Measurements from ENCODE around the gene FBXW9.

The FBXW9 gene

DNA sequence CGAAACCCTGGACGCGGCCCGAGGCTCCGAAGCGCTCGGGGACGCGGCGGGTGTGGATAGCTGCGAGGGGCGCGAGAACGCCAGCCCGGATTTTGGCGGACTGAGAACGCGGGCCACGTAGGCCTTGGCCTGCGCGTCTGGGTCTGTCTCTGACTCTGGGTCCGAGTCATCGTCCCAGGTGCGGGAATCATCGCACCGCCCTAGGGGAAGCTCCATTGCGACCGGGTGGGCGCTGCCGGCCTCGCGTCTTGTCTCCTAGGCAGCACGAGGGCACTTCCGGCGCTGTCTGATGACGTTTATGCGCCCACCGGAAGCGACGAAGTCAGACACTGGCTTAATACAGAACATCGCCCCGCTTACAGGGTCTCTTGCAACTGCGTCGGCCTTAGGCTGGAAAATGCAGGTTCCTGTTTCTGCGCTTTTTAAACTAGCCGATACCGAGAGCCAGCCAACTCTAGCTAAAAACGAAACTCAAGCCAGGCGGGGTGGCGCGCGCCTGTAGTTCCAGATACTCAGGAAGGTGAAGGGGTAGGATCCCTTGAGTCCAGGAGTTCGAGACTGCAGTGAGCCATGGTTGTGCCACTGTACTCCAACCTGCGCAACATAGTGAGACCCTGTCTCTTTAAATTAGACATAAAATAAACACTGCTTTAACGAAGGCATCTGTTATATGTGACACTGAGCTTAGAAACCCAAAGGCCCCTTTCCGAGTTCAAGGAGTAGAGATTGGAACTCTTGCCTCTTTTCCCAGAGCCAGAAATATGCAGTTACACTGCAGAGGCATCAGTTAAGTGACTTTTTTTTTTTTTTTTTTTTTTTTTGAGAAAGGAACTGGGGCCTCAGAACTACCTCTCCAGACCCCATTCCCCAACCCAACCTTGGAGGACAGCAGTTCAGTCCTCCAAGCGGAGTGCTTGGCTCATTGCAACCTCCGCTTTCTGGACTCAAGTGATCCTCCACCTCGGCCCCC is at the start of gene FBXW9:
Gene FBXW9 (minus strand): TSS at position 266 of the 970 bp plus-strand sequence. CDS start 50 bp downstream, at position 216.
- TF ChIP-seq, protein P1, sequence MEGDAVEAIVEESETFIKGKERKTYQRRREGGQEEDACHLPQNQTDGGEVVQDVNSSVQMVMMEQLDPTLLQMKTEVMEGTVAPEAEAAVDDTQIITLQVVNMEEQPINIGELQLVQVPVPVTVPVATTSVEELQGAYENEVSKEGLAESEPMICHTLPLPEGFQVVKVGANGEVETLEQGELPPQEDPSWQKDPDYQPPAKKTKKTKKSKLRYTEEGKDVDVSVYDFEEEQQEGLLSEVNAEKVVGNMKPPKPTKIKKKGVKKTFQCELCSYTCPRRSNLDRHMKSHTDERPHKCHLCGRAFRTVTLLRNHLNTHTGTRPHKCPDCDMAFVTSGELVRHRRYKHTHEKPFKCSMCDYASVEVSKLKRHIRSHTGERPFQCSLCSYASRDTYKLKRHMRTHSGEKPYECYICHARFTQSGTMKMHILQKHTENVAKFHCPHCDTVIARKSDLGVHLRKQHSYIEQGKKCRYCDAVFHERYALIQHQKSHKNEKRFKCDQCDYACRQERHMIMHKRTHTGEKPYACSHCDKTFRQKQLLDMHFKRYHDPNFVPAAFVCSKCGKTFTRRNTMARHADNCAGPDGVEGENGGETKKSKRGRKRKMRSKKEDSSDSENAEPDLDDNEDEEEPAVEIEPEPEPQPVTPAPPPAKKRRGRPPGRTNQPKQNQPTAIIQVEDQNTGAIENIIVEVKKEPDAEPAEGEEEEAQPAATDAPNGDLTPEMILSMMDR (IDR thresholded peaks at IDR 0.05; ENCODE audit: low read depth, low read length, missing control alignments): peak; percentile 2
- peak; percentile 95 for DNase-seq (ENCODE audit: low read depth)
- H3K4me3 ChIP-seq (ENCODE audit: low read depth, low read length): peak within 1 kb of the TSS; percentile 95

DNA sequence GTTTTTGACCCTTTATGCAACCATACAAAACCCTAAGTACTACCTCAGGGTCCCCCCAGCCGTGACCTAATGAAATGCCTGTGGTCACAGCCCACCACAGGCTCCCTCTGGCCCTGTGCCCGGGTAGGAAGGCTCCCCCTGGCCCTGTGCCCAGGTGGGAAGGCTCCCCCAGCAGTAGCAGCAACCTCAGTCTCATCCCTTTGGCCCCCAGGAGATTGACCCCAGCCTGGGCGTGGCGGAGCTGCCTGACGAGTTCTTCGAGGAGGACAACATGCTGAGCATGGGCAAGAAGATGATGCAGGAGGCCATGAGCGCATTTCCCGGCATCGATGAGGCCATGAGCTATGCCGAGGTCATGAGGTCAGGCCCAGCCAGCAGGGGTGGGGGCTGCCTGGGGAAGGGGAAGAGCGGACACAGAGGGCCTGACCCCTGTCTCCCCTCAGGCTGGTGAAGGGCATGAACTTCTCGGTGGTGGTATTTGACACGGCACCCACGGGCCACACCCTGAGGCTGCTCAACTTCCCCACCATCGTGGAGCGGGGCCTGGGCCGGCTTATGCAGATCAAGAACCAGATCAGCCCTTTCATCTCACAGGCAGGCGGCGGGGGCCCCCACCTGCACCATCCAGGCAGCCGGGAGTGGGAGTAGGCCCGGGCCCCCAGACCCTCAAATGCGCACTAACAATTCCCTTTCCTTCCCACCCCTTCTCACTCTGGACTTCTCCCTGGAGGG is 48.9 kb upstream of the FBXW9 start:
- no peak overlapping the region for H3K4me3 ChIP-seq (ENCODE audit: low read depth, low read length)
- TF ChIP-seq, protein P1 (IDR thresholded peaks at IDR 0.05; ENCODE audit: low read depth, low read length, missing control alignments): no peak
- no peak for DNase-seq (ENCODE audit: low read depth)

DNA sequence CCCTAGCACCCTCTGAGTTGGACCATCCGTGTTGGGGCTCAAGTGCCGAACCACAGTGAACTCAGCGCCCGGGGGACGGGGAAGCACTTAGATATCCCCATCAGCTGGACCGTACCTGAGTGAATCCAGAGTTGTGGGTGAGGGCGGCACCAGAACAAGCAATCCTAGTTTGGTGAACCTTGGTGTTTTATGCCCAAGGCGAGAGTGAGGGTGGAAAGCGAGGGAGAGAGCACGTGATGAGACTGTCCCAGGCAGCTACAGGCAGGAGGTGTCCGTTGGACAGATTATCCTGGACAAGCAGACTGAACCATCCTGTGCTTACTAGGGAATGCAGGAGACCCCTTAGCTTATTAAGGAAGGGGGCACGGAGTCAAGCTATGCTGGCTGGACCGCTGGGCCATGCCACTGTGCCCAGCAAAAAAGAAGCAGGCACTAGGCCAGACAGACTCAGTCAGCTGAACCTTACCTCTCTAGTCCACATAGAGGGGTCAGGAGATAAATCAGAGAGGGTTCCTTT is 41.5 kb upstream of the FBXW9 start:
- TF ChIP-seq, protein P1 (IDR thresholded peaks at IDR 0.05; ENCODE audit: low read depth, low read length, missing control alignments): no peak
- no peak for DNase-seq (ENCODE audit: low read depth)
- H3K4me3 ChIP-seq (ENCODE audit: low read depth, low read length): peak overlapping the region; percentile 83

DNA sequence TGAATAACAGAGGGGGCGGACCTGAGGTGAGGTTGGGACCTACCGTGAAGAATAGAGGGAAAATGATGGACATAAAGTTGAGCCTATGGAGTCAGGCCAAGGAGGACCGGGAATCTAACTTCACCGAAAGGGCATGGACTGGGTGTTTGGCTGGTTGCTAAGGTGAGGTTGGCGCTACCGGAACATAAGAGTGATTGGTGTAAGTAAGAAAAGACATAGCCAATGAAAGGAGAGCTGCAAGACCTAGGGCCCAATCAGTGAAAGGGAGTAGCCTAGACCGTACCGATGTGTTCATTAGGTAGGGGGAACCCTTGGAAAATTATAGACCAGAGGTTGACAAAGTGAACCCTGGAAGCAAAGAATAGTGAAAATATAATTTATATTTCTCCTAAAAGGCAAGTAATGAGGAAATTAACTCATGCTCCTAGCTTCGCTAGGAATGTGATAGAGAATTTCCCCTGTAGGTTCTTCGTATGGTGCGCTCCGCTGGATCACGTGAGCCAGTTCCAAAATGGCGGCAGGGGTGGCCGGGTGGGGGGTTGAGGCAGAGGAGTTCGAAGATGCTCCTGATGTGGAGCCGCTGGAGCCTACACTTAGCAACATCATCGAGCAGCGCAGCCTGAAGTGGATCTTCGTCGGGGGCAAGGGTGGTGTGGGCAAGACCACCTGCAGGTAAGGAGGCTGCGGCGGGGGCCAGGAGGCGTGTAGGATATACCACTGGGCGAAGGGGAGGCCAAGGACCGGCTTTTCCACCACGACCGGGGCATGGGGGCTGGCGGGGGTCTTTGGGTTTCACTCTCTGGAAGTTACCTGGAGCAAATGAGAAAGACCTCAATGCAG is 40.8 kb upstream of the FBXW9 start, which contains the start of gene GET3:
Gene GET3 (plus strand): TSS at position 503 of the 840 bp plus-strand sequence. CDS start 9 bp downstream, at position 512.
- H3K4me3 ChIP-seq (ENCODE audit: low read depth, low read length): peak within 1 kb of the TSS; percentile 83
- DNase-seq (ENCODE audit: low read depth): peak; percentile 95
- TF ChIP-seq, protein P1 (IDR thresholded peaks at IDR 0.05; ENCODE audit: low read depth, low read length, missing control alignments): no peak

DNA sequence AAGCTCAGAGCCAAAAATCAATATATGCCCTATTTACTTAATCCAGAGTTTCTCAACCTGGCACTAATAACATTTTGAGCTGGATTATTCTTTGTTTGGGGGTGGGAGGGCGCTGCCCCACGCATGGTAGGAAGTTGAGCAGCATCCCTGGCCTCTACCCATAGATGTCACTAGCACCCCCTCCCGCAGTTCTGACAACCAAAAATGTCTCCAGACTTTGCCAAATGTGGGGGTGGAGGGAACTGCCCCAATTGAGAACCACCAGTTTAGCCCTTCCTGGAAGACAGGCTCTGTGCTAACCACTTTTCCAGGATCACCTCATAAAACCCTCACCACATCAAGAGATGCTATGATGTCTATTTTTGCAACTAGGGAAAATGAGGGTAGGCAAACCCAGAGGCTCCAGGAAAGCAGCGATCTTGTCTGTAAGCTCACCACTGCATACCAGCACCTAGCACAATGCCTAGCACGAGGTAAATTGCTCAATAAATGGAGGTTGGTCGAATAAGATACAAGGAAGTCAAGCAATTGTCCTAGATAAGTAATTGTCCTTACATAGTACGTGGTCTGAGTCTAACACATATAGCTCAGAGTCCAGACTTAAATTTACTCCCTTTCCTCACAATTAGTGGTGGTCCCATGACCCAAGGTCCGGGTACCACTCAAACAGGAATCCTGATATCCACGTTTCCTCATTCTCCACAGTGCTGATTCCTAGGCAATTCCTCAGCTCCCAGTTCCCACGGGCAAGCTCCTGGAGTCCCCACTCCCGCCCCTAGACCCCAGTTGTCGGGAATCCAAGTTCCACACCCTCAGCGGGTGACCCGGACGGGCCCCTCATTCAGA is 37.2 kb upstream of the FBXW9 start:
- DNase-seq (ENCODE audit: low read depth): no peak
- peak overlapping the region; percentile 98 for H3K4me3 ChIP-seq (ENCODE audit: low read depth, low read length)
- TF ChIP-seq, protein P1 (IDR thresholded peaks at IDR 0.05; ENCODE audit: low read depth, low read length, missing control alignments): peak; percentile 67
